GM18499 (cell line): ENCODE measurements around the gene MGME1.
"Not testable (repeated sequence)": the region's sequence is repeated elsewhere in the genome, so short reads cannot be mapped to it uniquely, and the experiment has no call there.

Experiments
- ATAC-seq: cut with Tn5 transposase; IDR thresholded peaks from one replicate; pipeline ENCODE4 v1.9.1; 2021; ENCODE audit warnings: moderate number of reproducible peaks; ENCODE audit not compliant: insufficient read depth, unreplicated experiment

Gene MGME1

GRCh38 chr20:17958373-17959256 lies 10.2 kb upstream of the MGME1 start:
- no peak for ATAC-seq

GRCh38 chr20:17959257-17959627 lies 9.6 kb upstream of the MGME1 start:
- ATAC-seq, result no peak

DNA sequence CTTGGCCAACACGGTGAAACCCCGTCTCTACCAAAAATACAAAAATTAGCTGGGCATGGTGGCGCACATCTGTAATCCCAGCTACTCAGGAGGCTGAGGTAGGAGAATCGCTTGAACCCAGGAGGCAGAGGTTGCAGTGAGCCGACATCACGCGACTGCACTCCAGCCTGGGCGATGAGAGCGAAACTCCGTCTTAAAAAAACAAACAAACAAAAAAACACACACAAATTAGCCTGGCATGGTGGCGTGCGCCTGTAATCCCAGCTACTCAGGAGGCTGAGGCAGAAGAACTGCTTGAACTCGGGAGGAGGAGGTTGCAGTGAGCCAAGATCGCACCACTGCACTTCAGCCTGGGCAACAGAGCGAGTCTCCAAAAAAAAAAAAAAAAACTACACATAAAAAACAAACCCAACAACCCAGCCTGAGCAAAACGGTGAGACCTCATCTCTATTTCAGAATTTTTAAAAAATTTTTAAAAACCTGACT lies 8.4 kb upstream of the MGME1 start:
- ATAC-seq, result not testable (repeated sequence)

GRCh38 chr20:17960927-17961586 lies 7.8 kb upstream of the MGME1 start:
- ATAC-seq, result no peak

DNA sequence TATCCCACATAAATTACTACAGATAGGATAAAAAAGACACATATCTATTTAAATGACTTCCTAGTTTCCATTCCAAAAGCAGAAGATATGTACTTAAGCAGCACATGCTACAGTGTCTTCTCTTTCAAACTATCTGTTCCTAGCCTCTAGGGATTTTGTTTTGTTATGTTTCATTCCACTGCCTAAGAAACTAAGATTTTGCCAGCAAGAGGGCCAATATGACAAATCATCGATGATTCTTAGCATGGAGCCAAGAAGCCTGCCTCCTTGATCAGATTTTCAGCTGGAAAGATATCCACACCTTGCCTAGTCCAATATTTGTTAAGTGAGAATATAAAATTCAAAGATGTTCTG lies 7.3 kb upstream of the MGME1 start:
- no peak for ATAC-seq

DNA sequence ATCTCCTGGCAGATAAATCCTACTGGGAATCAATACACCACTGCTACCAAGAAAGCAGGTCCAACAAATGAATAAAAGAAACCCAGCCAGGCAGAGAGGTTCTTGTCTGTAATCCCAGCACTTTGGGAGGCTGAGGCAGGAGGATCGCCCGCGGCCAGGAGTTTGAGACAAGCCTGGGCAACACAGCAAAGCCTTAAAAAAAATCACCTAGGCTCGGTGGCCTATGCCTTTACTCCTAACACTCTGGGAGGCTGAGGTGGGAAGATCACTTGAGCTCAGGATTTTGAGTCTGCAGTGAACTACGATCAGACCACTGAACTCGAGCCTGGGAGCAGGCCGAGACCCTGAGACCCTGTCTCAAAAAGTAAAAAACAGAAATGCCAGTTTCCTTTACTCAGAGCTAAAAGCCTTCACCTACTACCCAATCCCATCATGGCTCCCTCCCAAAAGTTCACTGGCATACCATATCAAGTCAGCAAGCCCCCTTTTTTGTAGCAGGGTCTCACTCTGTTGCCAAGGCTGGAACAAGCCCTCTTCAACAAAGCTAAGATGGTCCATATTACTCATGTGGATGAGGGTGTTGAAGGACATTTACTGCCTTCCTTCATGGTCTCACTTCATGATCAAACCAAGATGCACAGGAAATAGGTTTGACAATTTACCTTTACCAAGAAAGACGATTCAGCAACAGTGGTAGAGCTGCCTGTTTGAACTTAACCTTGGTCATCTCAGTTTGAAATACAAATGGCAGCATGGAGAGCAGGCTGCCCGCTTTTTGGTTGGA lies 5.5 kb upstream of the MGME1 start:
- no peak for ATAC-seq

DNA sequence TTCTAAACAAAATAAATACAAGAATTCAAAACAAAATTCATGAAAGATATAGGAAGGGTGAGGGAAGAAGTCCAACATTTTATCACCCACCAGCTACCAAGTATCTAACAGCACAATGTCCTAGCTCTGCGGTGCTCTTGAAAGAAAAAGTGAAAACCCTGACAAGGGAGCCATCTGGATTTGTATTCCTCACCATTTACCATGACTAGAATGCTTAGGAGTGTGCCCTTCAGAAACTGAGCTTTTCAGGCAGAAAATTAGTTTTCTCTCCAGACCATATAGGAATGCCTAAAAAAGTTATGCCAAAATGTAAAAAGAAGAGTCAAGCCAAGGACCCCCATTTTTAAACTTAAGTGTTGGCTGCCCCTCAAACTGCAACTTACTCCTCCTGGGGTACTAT lies 4.7 kb upstream of the MGME1 start:
- ATAC-seq, result no peak

- no peak for ATAC-seq
These were observed 4.2 kb upstream of the MGME1 start for GRCh38 chr20:17964632-17965031.

DNA sequence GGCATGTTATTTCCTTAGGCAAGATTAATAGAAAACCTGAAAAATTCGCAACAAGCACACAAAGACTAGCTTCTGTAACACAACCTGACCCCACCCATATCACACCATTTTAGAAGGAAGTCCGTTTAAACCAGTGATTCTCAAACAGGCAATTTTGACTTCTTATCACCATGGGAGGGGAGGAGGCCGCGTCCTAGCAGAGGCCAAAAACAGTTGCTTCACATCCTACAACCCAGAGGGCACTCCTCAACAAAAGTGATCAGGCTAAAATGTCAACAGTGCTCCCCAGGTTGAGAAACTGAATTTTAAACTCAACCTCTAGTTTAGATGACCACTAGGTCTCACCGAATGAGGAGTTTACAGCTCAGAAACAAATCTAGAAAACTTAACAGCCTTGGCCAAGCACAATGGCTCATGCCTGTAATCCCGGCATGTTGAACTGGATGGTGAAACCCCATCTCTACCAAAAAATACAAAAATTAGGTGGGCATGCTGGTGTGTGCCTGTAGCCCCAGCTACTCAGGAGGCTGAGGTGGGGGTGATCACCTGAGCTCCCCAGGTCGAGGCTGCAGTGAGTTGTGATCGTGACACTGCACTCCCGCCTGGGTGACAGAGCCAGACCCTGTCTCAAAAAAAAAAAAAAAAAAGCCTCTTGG lies 3.6 kb upstream of the MGME1 start:
- no peak for ATAC-seq

DNA sequence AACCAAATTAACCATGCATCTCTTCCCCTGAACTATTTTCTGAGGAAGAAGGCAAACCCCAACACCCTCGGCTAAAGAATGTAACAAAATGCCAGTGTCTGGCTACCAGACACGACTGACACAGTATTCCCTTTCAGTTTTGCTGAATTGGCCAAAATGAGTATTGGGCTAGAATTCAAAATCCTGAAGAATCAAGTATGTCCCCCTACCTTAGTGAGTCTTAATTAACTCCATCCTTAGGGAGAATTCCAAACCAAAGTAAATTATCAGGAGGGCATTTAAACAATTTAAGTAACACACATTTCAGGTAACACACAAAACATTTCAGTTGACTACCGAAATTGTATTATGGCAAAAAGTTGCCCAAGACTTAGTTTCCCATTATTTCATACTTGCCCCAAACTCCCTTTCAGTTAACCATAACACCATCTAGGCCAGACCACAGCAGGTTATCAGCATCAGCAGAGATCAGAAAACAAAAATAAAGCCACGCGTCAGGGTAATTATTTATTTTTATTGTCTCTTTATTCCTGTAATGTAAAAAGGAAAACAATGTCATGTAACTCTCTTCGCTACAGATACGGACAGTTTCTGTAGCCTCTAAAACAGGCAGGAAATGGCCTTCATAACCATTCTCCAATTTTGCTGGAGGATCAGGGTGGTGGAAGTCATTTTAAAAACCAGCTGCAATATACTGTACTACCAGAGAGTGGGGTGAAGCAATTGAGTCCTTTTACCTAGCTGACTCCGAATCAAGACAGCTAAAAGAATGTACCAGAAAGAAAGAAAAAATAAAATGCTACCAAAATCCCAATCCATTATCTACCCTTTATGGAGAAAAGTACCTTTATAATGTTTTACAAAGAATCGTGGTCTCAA lies 2.1 kb upstream of the MGME1 start:
- no peak for ATAC-seq

GRCh38 chr20:17967521-17968365 lies 1.1 kb upstream of the MGME1 start:
- no peak for ATAC-seq

DNA sequence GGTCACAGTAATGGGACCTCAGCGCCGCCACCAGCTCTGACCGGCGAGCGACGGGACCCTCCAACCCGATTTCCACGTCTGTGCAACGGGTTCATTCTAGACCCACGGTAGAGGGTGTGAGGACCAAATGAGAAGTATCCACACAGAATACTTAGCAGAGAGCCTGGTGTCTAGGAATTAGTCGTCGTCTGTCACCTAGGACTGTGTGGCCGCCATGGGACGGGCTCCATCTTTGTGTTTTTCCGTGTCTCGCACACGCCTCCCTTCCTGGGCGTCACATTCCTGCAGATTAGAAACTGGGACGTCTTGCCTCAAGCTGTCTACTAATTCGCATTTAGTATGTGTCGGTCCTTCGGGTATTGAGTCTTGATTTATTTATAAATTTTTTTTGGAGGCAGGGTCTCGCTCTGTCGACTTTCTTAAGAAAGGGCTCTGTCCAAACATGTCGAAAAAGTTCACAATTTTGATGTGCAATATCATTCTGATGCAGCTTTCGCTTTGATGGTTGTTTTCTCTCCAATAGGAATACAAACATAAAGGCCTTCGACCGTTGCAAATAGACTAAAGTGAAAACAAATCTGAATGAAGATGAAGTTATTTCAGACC lies 563 bp downstream of the MGME1 start:
- ATAC-seq, result peak; percentile 0

DNA sequence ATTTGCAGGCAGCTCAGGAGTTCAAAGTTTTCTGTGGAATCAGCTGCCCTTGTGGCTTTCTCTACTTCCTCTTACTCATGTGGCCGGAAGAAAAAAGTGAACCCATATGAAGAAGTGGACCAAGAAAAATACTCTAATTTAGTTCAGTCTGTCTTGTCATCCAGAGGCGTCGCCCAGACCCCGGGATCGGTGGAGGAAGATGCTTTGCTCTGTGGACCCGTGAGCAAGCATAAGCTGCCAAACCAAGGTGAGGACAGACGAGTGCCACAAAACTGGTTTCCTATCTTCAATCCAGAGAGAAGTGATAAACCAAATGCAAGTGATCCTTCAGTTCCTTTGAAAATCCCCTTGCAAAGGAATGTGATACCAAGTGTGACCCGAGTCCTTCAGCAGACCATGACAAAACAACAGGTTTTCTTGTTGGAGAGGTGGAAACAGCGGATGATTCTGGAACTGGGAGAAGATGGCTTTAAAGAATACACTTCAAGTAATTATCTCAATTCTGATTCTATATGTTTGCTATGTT lies 1.1 kb downstream of the MGME1 start:
- no peak for ATAC-seq

DNA sequence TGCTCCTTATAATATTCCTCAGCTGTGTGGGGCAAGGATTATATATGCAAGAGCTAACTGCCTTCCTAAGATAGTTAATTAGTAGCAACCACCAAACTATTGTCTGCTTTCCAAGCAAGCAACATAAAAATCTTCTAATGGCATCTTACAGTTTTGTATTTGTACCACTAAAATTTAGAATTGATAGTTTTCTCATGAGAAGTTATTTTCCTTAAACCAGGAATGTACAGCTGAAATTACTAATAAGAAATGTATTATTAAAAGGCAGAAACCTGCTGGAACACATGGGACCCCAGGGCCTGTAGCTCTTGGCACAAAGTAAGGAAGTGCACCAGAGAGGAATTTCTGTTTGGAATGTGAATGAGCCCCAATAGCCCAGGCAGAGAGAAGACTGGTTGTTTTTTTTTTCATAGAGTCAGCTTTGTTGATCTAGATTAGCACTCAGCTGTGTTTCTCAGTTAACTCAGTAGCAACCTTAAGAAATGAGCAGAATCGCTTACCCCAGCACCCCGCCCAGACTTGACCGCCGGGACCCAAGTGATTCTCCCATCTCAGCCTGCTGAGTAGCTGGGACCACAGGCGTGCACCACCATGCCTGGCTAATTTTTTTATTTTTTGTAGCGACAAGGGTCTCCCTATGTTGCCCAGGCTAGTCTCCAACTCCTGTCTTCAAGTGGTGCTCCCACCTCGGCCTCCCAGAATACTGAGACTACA lies 2.6 kb downstream of the MGME1 start:
- no peak for ATAC-seq

GRCh38 chr20:17972121-17972520 lies 3.3 kb downstream of the MGME1 start:
- no peak for ATAC-seq

DNA sequence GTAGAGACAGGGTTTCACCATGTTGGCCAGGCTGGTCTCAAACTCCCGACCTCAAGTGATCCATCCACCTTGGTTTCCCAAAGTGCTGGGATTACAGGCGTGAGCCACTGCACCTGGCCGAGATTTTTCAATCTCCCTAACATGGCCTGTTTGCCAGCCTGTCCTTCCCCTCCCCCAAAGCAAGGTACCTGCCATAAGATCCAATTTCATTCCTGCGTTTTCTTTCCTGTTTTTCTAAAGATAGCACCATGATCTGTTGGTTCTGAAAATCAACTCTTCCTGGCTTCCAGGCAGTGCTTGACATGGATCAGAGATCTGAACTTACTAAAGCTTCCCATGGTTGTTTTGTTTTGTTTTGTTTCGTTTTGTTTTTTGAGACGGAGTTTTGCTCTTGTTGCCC lies 7.5 kb downstream of the MGME1 start:
- ATAC-seq, result no peak

DNA sequence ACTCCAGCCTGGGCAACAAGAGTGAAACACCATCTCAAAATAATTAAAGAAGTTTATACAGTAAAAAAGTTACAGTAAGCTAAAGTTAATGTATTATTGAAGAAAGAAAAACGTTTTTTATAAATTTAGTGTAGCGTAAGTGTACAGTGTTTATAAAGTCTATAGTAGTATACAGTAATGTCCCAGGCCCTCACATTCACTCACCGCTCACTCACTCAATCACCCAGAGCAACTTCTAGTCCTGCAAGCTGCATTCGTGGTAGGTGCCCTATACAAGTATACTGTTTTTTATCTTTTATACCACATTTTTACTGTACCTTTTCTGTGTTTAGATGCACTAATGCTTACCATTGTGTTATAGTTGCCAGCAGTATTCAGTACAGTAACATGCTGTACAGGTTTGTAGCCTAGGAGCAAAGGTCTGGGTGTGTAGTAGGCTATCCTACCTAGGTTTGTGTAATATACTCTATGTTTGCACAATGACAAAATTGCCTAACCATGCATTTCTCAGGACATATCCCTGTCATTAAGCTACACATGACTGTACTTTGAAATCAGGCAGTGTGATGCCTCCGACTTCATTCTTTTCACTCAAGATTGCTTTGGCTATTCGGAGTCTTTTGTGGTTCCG lies 16.7 kb downstream of the MGME1 start:
- no peak for ATAC-seq
